Retinal pigment epithelial cell (primary cell): ENCODE results near the gene THUMPD1.
"Not testable (repeated sequence)": the region's sequence is repeated elsewhere in the genome, so short reads cannot be mapped to it uniquely, and the experiment has no call there.

Source experiments
- DNase-seq: peaks from one replicate; pipeline ENCODE4 v3.0.0-alpha.2; 2010; ENCODE audit warnings: low read depth
- H3K4me3 ChIP-seq: 2 replicates; pipeline ENCODE4 v1.5.1; 2011; ENCODE audit warnings: mild to moderate bottlenecking, low read length, control low read depth, moderate library complexity
- CTCF ChIP-seq: conservative IDR thresholded peaks from 2 replicates; pipeline ENCODE4 v1.5.1; 2011; ENCODE audit warnings: low read depth, low read length, control low read depth, inconsistent platforms

THUMPD1 gene

GRCh38 chr16:20762404-20763123, 20.9 kb upstream of the THUMPD1 start:
- no peak for TF ChIP-seq CTCF
- no peak overlapping the region for H3K4me3 ChIP-seq
- DNase-seq: no peak

- DNase-seq: no peak
- no peak for TF ChIP-seq CTCF
- no peak overlapping the region for H3K4me3 ChIP-seq
These were observed 19.6 kb upstream of the THUMPD1 start for GRCh38 chr16:20761175-20761574.

GRCh38 chr16:20760346-20760745, 18.7 kb upstream of the THUMPD1 start:
- no peak overlapping the region for H3K4me3 ChIP-seq
- TF ChIP-seq CTCF: no peak
- DNase-seq: no peak

GRCh38 chr16:20755799-20756198, 14.2 kb upstream of the THUMPD1 start:
- not testable (repeated sequence) for DNase-seq, H3K4me3 ChIP-seq

GRCh38 chr16:20755238-20755637, 13.6 kb upstream of the THUMPD1 start:
- DNase-seq: no peak
- H3K4me3 ChIP-seq: no peak overlapping the region
- TF ChIP-seq CTCF: no peak

- no peak overlapping the region for H3K4me3 ChIP-seq
- no peak for DNase-seq
- no peak for TF ChIP-seq CTCF
These were observed 12.1 kb upstream of the THUMPD1 start for GRCh38 chr16:20753727-20754126.

GRCh38 chr16:20750558-20750957, 8.9 kb upstream of the THUMPD1 start:
- DNase-seq: no peak
- TF ChIP-seq CTCF: no peak
- H3K4me3 ChIP-seq: no peak overlapping the region

- TF ChIP-seq CTCF: no peak
- H3K4me3 ChIP-seq: no peak overlapping the region
- DNase-seq: no peak
These were observed 7.9 kb upstream of the THUMPD1 start for GRCh38 chr16:20749474-20749873.
